GM12864 (cell line): Measurements from ENCODE around the gene MINK1.
A peak's percentile ranks its signal among the peaks of the same experiment; 100 is the strongest.

Experiments used
- DNase-seq: peaks from one replicate; pipeline ENCODE4 v3.0.0-alpha.2; 2011; ENCODE audit warnings: low read depth
- H3K4me3 ChIP-seq: 2 replicates; pipeline ENCODE4 v1.5.1; 2011; ENCODE audit warnings: mild to moderate bottlenecking, low read depth, low read length, control low read depth
- TF ChIP-seq, protein P1 (sequence below): IDR thresholded peaks from 2 replicates; pipeline ENCODE4 v1.5.1; 2011; ENCODE audit warnings: low read depth, mild to moderate bottlenecking, moderate library complexity, low read length, control low read depth, inconsistent platforms; ENCODE audit errors: missing control alignments

MINK1 gene

DNA sequence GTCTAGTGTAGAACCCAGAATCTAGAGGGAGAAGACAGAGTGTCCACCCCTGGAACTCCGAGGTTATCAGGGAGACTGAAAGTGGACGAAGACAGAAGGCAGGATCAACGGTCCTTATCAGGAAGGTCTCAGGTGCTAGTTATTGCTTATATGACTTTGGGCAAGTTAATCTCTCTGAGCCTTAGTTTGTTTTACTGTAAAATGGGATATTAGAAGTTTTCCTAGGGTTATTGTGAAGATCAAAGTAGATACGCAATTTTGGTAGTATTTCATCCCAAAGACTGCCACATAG is 108.1 kb downstream of the MINK1 start:
- no peak for DNase-seq
- peak overlapping the region; percentile 90 for H3K4me3 ChIP-seq
- TF ChIP-seq, protein P1, sequence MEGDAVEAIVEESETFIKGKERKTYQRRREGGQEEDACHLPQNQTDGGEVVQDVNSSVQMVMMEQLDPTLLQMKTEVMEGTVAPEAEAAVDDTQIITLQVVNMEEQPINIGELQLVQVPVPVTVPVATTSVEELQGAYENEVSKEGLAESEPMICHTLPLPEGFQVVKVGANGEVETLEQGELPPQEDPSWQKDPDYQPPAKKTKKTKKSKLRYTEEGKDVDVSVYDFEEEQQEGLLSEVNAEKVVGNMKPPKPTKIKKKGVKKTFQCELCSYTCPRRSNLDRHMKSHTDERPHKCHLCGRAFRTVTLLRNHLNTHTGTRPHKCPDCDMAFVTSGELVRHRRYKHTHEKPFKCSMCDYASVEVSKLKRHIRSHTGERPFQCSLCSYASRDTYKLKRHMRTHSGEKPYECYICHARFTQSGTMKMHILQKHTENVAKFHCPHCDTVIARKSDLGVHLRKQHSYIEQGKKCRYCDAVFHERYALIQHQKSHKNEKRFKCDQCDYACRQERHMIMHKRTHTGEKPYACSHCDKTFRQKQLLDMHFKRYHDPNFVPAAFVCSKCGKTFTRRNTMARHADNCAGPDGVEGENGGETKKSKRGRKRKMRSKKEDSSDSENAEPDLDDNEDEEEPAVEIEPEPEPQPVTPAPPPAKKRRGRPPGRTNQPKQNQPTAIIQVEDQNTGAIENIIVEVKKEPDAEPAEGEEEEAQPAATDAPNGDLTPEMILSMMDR = no peak

DNA sequence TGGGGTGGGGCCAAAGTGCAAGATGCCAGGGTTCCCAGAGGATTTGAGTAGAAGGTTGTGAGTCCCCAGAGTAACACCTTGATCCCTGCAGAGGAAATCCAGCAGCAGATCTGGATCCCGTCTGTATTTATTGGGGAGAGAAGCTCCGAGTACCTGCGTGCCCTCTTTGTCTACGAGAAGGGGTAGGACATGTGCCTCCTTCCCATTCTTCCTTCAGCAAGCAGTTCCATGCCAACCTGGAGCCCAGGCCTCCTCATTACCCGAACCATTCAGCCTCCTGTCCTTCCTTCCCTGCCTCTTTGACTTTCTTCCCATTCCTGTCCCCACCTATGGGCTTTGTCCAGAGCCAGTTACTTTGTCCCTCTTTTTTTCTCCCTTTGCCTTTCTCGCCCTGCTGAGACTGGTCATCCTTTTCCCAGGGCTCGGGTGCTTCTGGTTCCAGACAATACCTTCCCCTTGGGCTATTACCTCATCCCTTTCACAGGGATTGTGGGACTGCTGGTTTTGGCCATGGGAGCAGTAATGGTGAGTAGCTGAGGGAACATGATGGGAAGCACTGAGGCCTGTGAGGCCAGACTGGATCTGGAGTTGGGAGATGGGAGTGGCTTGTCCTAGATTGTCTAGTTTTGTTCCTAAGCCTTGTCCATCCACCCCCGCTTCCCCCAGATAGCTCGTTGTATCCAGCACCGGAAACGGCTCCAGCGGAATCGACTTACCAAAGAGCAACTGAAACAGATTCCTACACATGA is 109.8 kb downstream of the MINK1 start:
- TF ChIP-seq, protein P1 = no peak
- DNase-seq = no peak
- H3K4me3 ChIP-seq = no peak overlapping the region; the same call in 1 of the 2 replicates

DNA sequence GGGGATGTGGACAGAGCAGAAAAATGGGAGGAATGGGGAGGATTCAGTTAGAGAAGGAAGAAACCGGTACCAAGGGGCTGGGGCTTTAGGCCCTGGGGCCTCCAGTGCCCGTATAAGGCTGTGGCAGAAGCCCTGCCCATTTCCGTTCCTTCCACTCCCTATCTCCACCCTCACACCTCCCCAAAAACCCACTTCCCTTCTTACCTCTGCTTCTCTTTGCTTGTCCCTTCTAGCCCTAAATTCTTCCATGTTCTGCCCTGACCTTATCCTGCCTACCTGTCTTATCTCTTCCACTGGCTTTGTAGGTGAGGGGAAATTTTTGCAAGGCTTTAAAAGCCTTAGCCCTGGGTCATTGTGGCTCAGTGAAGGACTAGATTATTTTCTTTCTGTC is 111.0 kb downstream of the MINK1 start:
- no peak for DNase-seq
- peak overlapping the region; percentile 93; the same call in 1 of the 2 replicates for H3K4me3 ChIP-seq
- TF ChIP-seq, protein P1 = no peak

GRCh38 chr17:4944554-4945175 is 111.5 kb downstream of the MINK1 start:
- DNase-seq = no peak
- peak overlapping the region; percentile 93 for H3K4me3 ChIP-seq
- TF ChIP-seq, protein P1 = no peak

- peak overlapping the region; percentile 93 for H3K4me3 ChIP-seq
- DNase-seq = peak; percentile 68
- TF ChIP-seq, protein P1 = no peak
Observed at GRCh38 chr17:4945176-4945943, 112.2 kb downstream of the MINK1 start.

GRCh38 chr17:4945944-4946280 is 112.8 kb downstream of the MINK1 start:
- peak overlapping the region; percentile 93 for H3K4me3 ChIP-seq
- TF ChIP-seq, protein P1 = no peak
- no peak for DNase-seq
